Stomach (tissue), 9 donors: Measurements from ENCODE around the gene RGS10. TPM values are rescaled to one million over a fixed set of nuclear protein-coding genes. Genes with fewer than 3 reads are reported as not detected.

Experiments used
- DNase-seq, 2 donors: peaks; one replicate each; pipeline versions ENCODE4 v3.0.0 to v3.0.0-alpha.2; 2013 to 2019
- H3K27ac ChIP-seq, 5 donors: fragments of 200-600 bp in 4 of 5; sonication (generic) in 4 of 5; one replicate each; pipeline ENCODE4 v1.5.1; 2013 to 2019; ENCODE audit warnings: mild to moderate bottlenecking in 1 of 5, moderate library complexity in 1 of 5
- H3K27me3 ChIP-seq, 3 donors: fragments of 200-600 bp; sonication (generic); one replicate each; pipeline ENCODE4 v1.5.1; 2017 to 2019; ENCODE audit warnings: mixed run types in 1 of 3
- H3K36me3 ChIP-seq, 4 donors: fragments of 200-600 bp; sonication (generic); 1 replicate in 3 of 4; 2 replicates in 1 of 4; pipeline ENCODE4 v1.5.1; 2016 to 2019
- H3K4me1 ChIP-seq, 4 donors: fragments of 200-600 bp; sonication (generic); one replicate each; pipeline ENCODE4 v1.5.1; 2016 to 2019
- H3K4me3 ChIP-seq, 4 donors: fragments of 200-600 bp; sonication (generic) in 3 of 4; one replicate each; pipeline ENCODE4 v1.5.1; 2016 to 2019; ENCODE audit warnings: mild to moderate bottlenecking in 1 of 4
- H3K9me3 ChIP-seq, 4 donors: fragments of 200-600 bp; sonication (generic); one replicate each; pipeline ENCODE4 v1.5.1; 2016 to 2019
- EP300 ChIP-seq: sonication (generic); formaldehyde crosslinking; IDR thresholded peaks from one replicate; pipeline ENCODE4 v1.6.1; 2017; ENCODE audit warnings: antibody characterized with exemption
- POLR2A ChIP-seq, 4 donors: fragments of 450-650 bp; IDR thresholded peaks; one replicate each; pipeline ENCODE4 v1.6.1; 2016; ENCODE audit warnings: antibody characterized with exemption in 4 of 4, control low read depth in 2 of 4, mild to moderate bottlenecking in 1 of 4, moderate library complexity in 1 of 4
- POLR2AphosphoS5 ChIP-seq, 3 donors: sonication (generic); formaldehyde crosslinking; IDR thresholded peaks; one replicate each; pipeline ENCODE4 v1.6.1; 2016; ENCODE audit warnings: antibody characterized with exemption in 3 of 3
- WGBS, 5 donors: extraction: QIAGEN DNeasy Blood & Tissue Kit in 3 of 5; methylation state at CpG; one replicate each; pipeline versions ENCODE4 v1.1.5 to v1.1.7; 2013 to 2018; 5-methylcytosine and 5-hydroxymethylcytosine counted together
- intact Hi-C: fragments of 100-400 bp; cut with DNase I; formaldehyde crosslinking; loops from one replicate; pipeline ENCODE4 v1.15.1; 2023; ENCODE audit warnings: low total_unique reads
- polyA plus RNA-seq, 3 donors: library from polyadenylated mRNA; stranded (reverse); fragments of 200-250 nt; gene quantifications; one replicate each; pipeline ENCODE4 v1.2.3, GENCODE V29; 2013
- total RNA-seq, 5 donors: library from RNA; depleted of rRNA; stranded (reverse); fragments of >200 nt; gene quantifications; one replicate each; pipeline versions ENCODE4 v1.1.0 to v1.2.3, GENCODE V29; 2014 to 2016
- TF ChIP-seq, protein P1 (sequence below), 7 experiments: fragments of 450-650 bp in 4 of 7; fragments of 200-600 bp in 3 of 7; sonication (generic) in 3 of 7; IDR thresholded peaks; one replicate each; pipeline ENCODE4 v1.5.1; 2016 to 2019; ENCODE audit warnings: antibody characterized with exemption in 7 of 7, control low read depth in 2 of 7, mild to moderate bottlenecking in 1 of 7
- donor health status: healthy with polysubstance abuse.
- donor health status: Bipolar disorder and iron deficiency.
- donor health status: healthy.

Gene RGS10
- total and polyA plus RNA-seq, 8 donors, result 12.3 to 177 (median 47.7) TPM; not detected in 1

DNA sequence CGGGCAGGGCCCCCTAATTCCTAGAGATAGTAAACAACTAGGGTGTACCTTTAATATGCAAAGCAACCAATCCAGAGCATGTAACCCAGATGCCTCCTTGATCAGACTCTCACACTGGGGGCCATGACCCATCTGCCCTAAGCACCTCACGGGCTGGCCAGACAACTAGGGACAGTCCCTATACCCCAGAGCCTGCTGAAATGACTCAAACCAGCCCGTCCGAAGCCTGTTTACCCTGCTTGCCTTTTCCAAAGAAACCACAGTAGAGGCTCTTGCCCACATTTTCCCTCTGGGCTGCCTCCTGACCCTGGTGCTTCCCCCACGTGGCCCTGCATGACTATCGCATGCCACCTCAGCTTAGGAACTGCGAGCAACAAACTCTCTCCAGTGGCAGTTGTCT, 46.2 kb downstream of the RGS10 start:
- no peak overlapping the region for H3K4me3 ChIP-seq
- no peaks in the 10 kb centered on the region for H3K36me3 ChIP-seq
- no peaks in the 10 kb centered on the region for H3K27me3 ChIP-seq
- H3K9me3 ChIP-seq, result no peaks in the 10 kb centered on the region
- TF ChIP-seq EP300, result no peak
- TF ChIP-seq POLR2AphosphoS5 (IDR thresholded peaks at IDR 0.05), result no peak
- TF ChIP-seq, protein P1, sequence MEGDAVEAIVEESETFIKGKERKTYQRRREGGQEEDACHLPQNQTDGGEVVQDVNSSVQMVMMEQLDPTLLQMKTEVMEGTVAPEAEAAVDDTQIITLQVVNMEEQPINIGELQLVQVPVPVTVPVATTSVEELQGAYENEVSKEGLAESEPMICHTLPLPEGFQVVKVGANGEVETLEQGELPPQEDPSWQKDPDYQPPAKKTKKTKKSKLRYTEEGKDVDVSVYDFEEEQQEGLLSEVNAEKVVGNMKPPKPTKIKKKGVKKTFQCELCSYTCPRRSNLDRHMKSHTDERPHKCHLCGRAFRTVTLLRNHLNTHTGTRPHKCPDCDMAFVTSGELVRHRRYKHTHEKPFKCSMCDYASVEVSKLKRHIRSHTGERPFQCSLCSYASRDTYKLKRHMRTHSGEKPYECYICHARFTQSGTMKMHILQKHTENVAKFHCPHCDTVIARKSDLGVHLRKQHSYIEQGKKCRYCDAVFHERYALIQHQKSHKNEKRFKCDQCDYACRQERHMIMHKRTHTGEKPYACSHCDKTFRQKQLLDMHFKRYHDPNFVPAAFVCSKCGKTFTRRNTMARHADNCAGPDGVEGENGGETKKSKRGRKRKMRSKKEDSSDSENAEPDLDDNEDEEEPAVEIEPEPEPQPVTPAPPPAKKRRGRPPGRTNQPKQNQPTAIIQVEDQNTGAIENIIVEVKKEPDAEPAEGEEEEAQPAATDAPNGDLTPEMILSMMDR (IDR thresholded peaks at IDR 0.05), result no peak
- no peak for TF ChIP-seq POLR2A (IDR thresholded peaks at IDR 0.05)
- WGBS, 5 donors, result 69 to 88% (median 84%) methylated on average over 7 of the region's 7 CpGs
- DNase-seq, result no peak
- peak overlapping the region in 2 of 5 donors; percentile 4 to 28 for H3K27ac ChIP-seq
- intact Hi-C loops, result no loop called here
- peaks cover 8 to 59% (median 35%) of the 10 kb centered on the region in 4 donors for H3K4me1 ChIP-seq

DNA sequence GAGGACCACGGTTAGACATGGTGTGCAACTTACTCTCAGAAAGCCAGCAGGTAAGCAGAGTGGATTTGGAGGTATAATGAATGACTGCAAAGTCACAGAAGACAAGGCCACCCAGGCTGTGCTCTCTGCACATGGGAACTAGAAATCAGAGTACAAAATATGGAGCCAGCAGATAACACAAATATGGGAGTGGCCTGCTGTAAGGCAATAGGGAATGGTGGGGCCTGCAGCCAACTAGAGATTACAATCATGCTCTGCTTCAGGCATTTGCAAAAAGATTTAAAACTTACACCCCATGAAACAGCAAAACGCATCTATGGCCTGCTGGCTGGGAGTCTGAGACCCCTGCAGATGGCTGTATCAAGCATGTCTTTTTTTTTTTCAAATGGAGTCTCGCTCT, 47.0 kb downstream of the RGS10 start:
- no peak overlapping the region for H3K4me3 ChIP-seq
- no peaks in the 10 kb centered on the region for H3K27me3 ChIP-seq
- peaks cover 8 to 56% (median 33%) of the 10 kb centered on the region in 4 donors for H3K4me1 ChIP-seq
- no peaks in the 10 kb centered on the region for H3K9me3 ChIP-seq
- peak overlapping the region in 3 of 5 donors; percentile 1 to 49 (median 30) for H3K27ac ChIP-seq
- H3K36me3 ChIP-seq, result no peaks in the 10 kb centered on the region
- DNase-seq, result no peak
- intact Hi-C loops, result no loop called here
- no peak for TF ChIP-seq POLR2A (IDR thresholded peaks at IDR 0.05)
- TF ChIP-seq, protein P1 (IDR thresholded peaks at IDR 0.05), result no peak
- WGBS, 5 donors, result 78 to 95% (median 90%) methylated on average over 2 to 3 of the region's 3 CpGs

DNA sequence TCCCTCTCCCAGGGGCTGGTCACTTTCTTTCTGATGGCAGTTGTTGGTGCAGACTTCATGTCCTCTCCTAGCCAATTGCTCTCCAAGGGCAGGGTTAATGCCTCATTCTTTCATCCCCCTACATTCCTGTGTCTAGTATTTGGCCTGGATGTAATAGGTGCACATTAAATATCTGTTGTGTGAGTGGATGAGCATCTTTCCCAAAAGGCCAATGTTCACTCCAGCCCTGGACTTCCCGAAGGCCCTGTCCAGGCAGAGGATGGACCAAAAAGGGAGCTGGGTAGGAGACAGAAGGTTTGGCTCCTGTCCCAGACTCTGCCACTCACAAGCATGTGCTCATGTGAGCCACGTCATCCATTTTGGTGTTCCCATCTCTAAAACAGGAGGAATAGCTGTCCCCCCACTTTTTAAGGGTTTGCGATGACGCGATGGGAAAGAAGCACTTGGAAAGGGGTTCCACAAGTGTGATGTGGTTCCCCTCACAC, 47.5 kb downstream of the RGS10 start:
- TF ChIP-seq POLR2AphosphoS5 (IDR thresholded peaks at IDR 0.05), result no peak
- TF ChIP-seq POLR2A (IDR thresholded peaks at IDR 0.05), result no peak
- no peak for TF ChIP-seq EP300
- TF ChIP-seq, protein P1 (IDR thresholded peaks at IDR 0.05), result no peak
- no peaks in the 10 kb centered on the region for H3K9me3 ChIP-seq

DNA sequence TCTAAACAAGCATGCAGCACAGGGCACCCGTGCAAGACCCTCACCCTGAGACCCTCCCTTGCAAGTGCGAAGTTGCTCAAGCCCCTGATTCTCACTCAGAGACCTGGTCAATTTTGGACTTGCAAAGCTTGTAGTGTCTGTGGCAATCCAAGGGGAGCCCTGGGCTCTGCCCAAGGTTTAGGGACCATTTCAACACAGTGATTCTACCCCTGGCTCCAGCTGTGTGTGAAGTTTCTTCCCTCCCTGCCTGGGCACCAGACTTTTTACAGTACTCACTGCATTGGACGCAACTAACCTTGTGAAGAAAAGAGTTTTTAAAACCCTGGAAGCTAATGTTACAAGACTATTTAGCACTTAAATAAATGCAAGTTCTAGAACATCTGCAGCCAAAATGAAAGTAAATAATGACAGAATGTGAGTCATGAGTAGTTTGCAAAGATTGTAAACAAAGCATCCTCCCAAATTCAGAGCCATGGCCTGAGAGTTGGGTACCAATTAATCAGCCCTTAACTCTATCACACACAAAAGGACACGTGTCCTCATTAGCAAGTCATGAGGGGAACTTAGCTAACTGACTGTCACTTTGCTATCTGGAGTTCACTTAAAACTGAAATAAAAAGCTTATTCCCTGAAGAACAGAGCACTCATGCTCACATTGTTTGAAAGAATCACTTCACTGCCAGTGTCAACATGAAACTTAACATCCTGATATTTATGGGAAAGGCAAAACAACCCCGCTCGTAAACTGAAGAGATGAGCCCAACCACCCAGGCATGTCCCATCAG, 48.1 kb downstream of the RGS10 start:
- Histone ChIP-seq H3K27me3 (no peaks in the 10 kb centered on the region), H3K4me1 (peaks cover 13 to 51% (median 40%) of the 10 kb centered on the region in 4 donors), H3K27ac (peak overlapping the region in 4 of 5 donors; percentile 34 to 49 (median 46)), H3K9me3 (no peaks in the 10 kb centered on the region), H3K4me3 (no peak overlapping the region), H3K36me3 (no peaks in the 10 kb centered on the region)
- no peak for DNase-seq
- 55 to 60% (median 56%) methylated on average over 6 of the region's 6 CpGs for WGBS, 5 donors
- no peak for TF ChIP-seq POLR2A (IDR thresholded peaks at IDR 0.05)
- TF ChIP-seq, protein P1 (IDR thresholded peaks at IDR 0.05), result no peak
- TF ChIP-seq POLR2AphosphoS5 (IDR thresholded peaks at IDR 0.05), result peak in 1 of 3 donors; percentile 35
- TF ChIP-seq EP300, result no peak
- intact Hi-C loops, result no loop called here

More for the DNA sequence above, 47.5 kb downstream of the RGS10 start:
- H3K4me3 ChIP-seq, result no peak overlapping the region
- no peak for DNase-seq
- intact Hi-C loops, result no loop called here
- peak overlapping the region in 4 of 5 donors; percentile 1 to 49 (median 38) for H3K27ac ChIP-seq
- peaks cover 9 to 51% (median 35%) of the 10 kb centered on the region in 4 donors for H3K4me1 ChIP-seq
- no peaks in the 10 kb centered on the region for H3K36me3 ChIP-seq
- WGBS, 5 donors, result 83 to 90% (median 89%) methylated on average over 4 to 5 of the region's 5 CpGs
- no peaks in the 10 kb centered on the region for H3K27me3 ChIP-seq
